Measurements from ENCODE around the gene SYNCRIP.
"Not testable (repeated sequence)": the region's sequence is repeated elsewhere in the genome, so short reads cannot be mapped to it uniquely, and the experiment has no call there.

Gene SYNCRIP

GRCh38 chr6:85669735-85670194 is 27.1 kb upstream of the SYNCRIP start:
- FAIRE-seq: no peak

GRCh38 chr6:85662251-85662650 is 19.6 kb upstream of the SYNCRIP start:
- no peak for FAIRE-seq

GRCh38 chr6:85660181-85660611 is 17.5 kb upstream of the SYNCRIP start:
- FAIRE-seq: no peak

GRCh38 chr6:85650606-85651005 is 7.9 kb upstream of the SYNCRIP start:
- no peak for FAIRE-seq

GRCh38 chr6:85644279-85644762 is 1.6 kb upstream of the SYNCRIP start:
- peak; percentile 74 for FAIRE-seq

GRCh38 chr6:85643537-85644278 is 1.0 kb upstream of the SYNCRIP start:
- FAIRE-seq: no peak

- FAIRE-seq: no peak
Measured at GRCh38 chr6:85641897-85642773, 551 bp downstream of the SYNCRIP start.

GRCh38 chr6:85641522-85641896 is 1.2 kb downstream of the SYNCRIP start:
- no peak for FAIRE-seq

GRCh38 chr6:85640821-85641220 is 1.9 kb downstream of the SYNCRIP start:
- FAIRE-seq: no peak

GRCh38 chr6:85637579-85637978 is 5.1 kb downstream of the SYNCRIP start:
- FAIRE-seq: no peak

GRCh38 chr6:85632164-85632942 is 10.3 kb downstream of the SYNCRIP start:
- no peak for FAIRE-seq

GRCh38 chr6:85631117-85631516 is 11.6 kb downstream of the SYNCRIP start:
- not testable (repeated sequence) for FAIRE-seq

GRCh38 chr6:85628353-85628752 is 14.3 kb downstream of the SYNCRIP start:
- no peak for FAIRE-seq

GRCh38 chr6:85620308-85620707 is 22.4 kb downstream of the SYNCRIP start:
- no peak for FAIRE-seq

GRCh38 chr6:85614780-85615179 is 27.9 kb downstream of the SYNCRIP start:
- no peak for FAIRE-seq

GRCh38 chr6:85612690-85613474 is 29.8 kb downstream of the SYNCRIP start:
- FAIRE-seq: no peak

GRCh38 chr6:85610182-85610895 is 32.3 kb downstream of the SYNCRIP start:
- no peak for FAIRE-seq

GRCh38 chr6:85602100-85602499 is 40.6 kb downstream of the SYNCRIP start:
- FAIRE-seq: no peak

GRCh38 chr6:85600713-85601313 is 41.9 kb downstream of the SYNCRIP start:
- no peak for FAIRE-seq

- FAIRE-seq: no peak
Measured at GRCh38 chr6:85594197-85594930, 48.3 kb downstream of the SYNCRIP start.
